Articular chondrocyte of knee joint (primary cell): ENCODE data around the gene KANK4. TPM values are rescaled to one million over a fixed set of nuclear protein-coding genes. Genes with fewer than 3 reads are reported as not detected.

Experiments
- small RNA-seq: library from RNA; depleted of rRNA; stranded (forward); fragments of <200 nt; gene quantifications from one replicate; pipeline ENCODE3, GENCODE V24; 2012
- total RNA-seq: library from RNA; depleted of rRNA; stranded (reverse); fragments of >200 nt; gene quantifications from 2 replicates; pipeline ENCODE4 v1.2.3, GENCODE V29; 2012

The KANK4 gene
- not detected in 2 replicates for total RNA-seq

GRCh38 chr1:62318756-62319544 is at the start of gene KANK4:
TSS of gene KANK4 (minus strand) at chr1:62319434. CDS start at chr1:62281564, 37,870 bp downstream.

GRCh38 chr1:62194651-62195544 is 124.3 kb downstream of the KANK4 start, which contains the start of gene L1TD1:
TSS of gene L1TD1 (plus strand) at chr1:62194849. CDS start at chr1:62206629, 11,780 bp downstream.

Small RNA genes lying within 50 kb of the gene (small RNA-seq; reads per million reads assigned to genes)
- gene RNU6-371P = not detected

Other genes with a start within 250 kb of the KANK4 start
- not detected in 2 replicates for gene L1TD1, start 124.6 kb downstream of the KANK4 start, total RNA-seq
- gene USP1, start 117.6 kb upstream of the KANK4 start, total RNA-seq = 30.4 and 35.0 TPM in 2 replicates